ENCODE measurements around the gene COL9A3. TPM values are rescaled to one million over a fixed set of nuclear protein-coding genes. Genes with fewer than 3 reads are reported as not detected.

Gene COL9A3
- polyA plus RNA-seq, 2 of the 4 experiments (the other 2 are of a cell fraction) = 0.41 to 0.49 TPM

GRCh38 chr20:62794007-62794724 is 22.7 kb upstream of the COL9A3 start:
- FAIRE-seq = no peak

GRCh38 chr20:62795023-62795761 is 21.7 kb upstream of the COL9A3 start:
- FAIRE-seq = no peak
- 2% methylated on average over 62 of the region's 68 CpGs for WGBS (ENCODE audit: missing lambda C conversion rate)
- H3K4me3 ChIP-seq = peak overlapping the region; percentile 64
- TF ChIP-seq RCOR1 (IDR thresholded peaks at IDR 0.05; ENCODE audit: low read depth, low read length) (no peak), E2F6 (IDR thresholded peaks at IDR 0.05; ENCODE audit: borderline replicate concordance, low read depth) (peak; percentile 85; the same call in 1 of the 2 replicates), HOXA7 (CRISPR knock-in tag; IDR thresholded peaks at IDR 0.05) (no peak), BCL3 (IDR thresholded peaks at IDR 0.05) (no peak), MAFK (IDR thresholded peaks at IDR 0.05; ENCODE audit: partially characterized antibody) (no peak), KDM5A (IDR thresholded peaks at IDR 0.05) (no peak), SMC3 (IDR thresholded peaks at IDR 0.05) (no peak), MAX (IDR thresholded peaks at IDR 0.05) (peak; percentile 79), RNF2 (IDR thresholded peaks at IDR 0.05; ENCODE audit: borderline replicate concordance, low read depth) (peak; percentile 80; the same call in 1 of the 2 replicates), CBX8 (IDR thresholded peaks at IDR 0.05) (no peak), POLR2A (IDR thresholded peaks at IDR 0.05; ENCODE audit: low read length) (peak; percentile 43)
- H3K27ac ChIP-seq = peak overlapping the region; percentile 92 to 100
- H3K9me3 ChIP-seq = no peaks in the 10 kb centered on the region
- peak; percentile 59 to 71 for DNase-seq (ENCODE audit: low read depth in 1 of 2, low spot score in 1 of 2)
- H3K4me1 ChIP-seq = peaks cover 29% of the 10 kb centered on the region
- H3K4me2 ChIP-seq = peak overlapping the region; percentile 88
- ChIA-PET POLR2A (interaction anchor here (0.6 to 1.7 kb wide), 6 partner anchors 27 to 608 kb away, joined by 3 to 16 read pairs (median 6); partner anchors contain the start of gene SLCO4A1), CTCF (interaction anchor here (2.1 to 10.3 kb wide), 2 partner anchors 13 to 91 kb away, joined by 12 to 250 read pairs; partner anchors contain the start of gene NTSR1)
- peak; percentile 20 to 47 for ATAC-seq

More at GRCh38 chr20:62794007-62794724, 22.7 kb upstream of the COL9A3 start:
- CTCF ChIA-PET = interaction anchor here (0.6 to 10.3 kb wide), 6 partner anchors 14 to 313 kb away, joined by 3 to 311 read pairs (median 9); partner anchors contain the start of gene NTSR1
- POLR2A ChIA-PET = interaction anchor here (0.6 to 1.7 kb wide), 13 partner anchors 8 to 607 kb away, joined by 3 to 16 read pairs (median 3); partner anchors contain the start of gene SLCO4A1
- Histone ChIP-seq H3K4me3 (peak overlapping the region; percentile 64), H3K4me1 (peaks cover 29% of the 10 kb centered on the region), H3K27ac (peak overlapping the region; percentile 92 to 100), H3K4me2 (peak overlapping the region; percentile 88), H3K9me3 (no peaks in the 10 kb centered on the region)
- peak; percentile 65 to 83 for ATAC-seq
- WGBS (ENCODE audit: missing lambda C conversion rate) = 0% methylated on average over 15 of the region's 69 CpGs
- peak; percentile 93 to 97 for DNase-seq (ENCODE audit: low read depth in 1 of 2, low spot score in 1 of 2)
- TF ChIP-seq HES2 (IDR thresholded peaks at IDR 0.05) (no peak), PHF8 (IDR thresholded peaks at IDR 0.05; ENCODE audit: borderline replicate concordance, low read depth) (peak; percentile 68; the same call in 1 of the 2 replicates), KDM1A (IDR thresholded peaks at IDR 0.05; ENCODE audit: low read depth) (no peak), SREBF2 (IDR thresholded peaks at IDR 0.05) (no peak), EHF (CRISPR knock-in tag; IDR thresholded peaks at IDR 0.05) (no peak), E2F6 (IDR thresholded peaks at IDR 0.05; ENCODE audit: borderline replicate concordance, low read depth) (0 out of 2 replicates have a peak, but pooled peaks have one; percentile 24), GATA3 (IDR thresholded peaks at IDR 0.05; ENCODE audit: borderline replicate concordance) (no peak), ELK1 (IDR thresholded peaks at IDR 0.05; ENCODE audit: low read depth, low read length) (no peak), MYC (IDR thresholded peaks at IDR 0.05; ENCODE audit: borderline replicate concordance, low read length) (no peak), HOXB5 (CRISPR knock-in tag; IDR thresholded peaks at IDR 0.05) (no peak), HOXA7 (CRISPR knock-in tag; IDR thresholded peaks at IDR 0.05) (no peak), FOSB (CRISPR knock-in tag; IDR thresholded peaks at IDR 0.05) (no peak), SMC3 (IDR thresholded peaks at IDR 0.05) (no peak), RFX5 (IDR thresholded peaks at IDR 0.05) (no peak), ESRRA (IDR thresholded peaks at IDR 0.05; ENCODE audit: borderline replicate concordance, low read length) (no peak), POLR2A (IDR thresholded peaks at IDR 0.05; ENCODE audit: low read length) (peak; percentile 67), HDAC2 (IDR thresholded peaks at IDR 0.05) (no peak), MAX (IDR thresholded peaks at IDR 0.05) (no peak), RARB (CRISPR knock-in tag; IDR thresholded peaks at IDR 0.05) (no peak), JUNB (IDR thresholded peaks at IDR 0.05) (no peak), PBX3 (IDR thresholded peaks at IDR 0.05) (peak; percentile 88)

Measured in A549 (cell line).